Activated CD4-positive, alpha-beta T cell treated with anti-CD3 and anti-CD28 coated beads for 4 hours (primary cell): ENCODE results near the gene GALNT14.

Source experiments
- DNase-seq, 2 donors: peaks; one replicate each; pipeline ENCODE4 v3.0.0-alpha.2; 2020

Gene GALNT14

DNA sequence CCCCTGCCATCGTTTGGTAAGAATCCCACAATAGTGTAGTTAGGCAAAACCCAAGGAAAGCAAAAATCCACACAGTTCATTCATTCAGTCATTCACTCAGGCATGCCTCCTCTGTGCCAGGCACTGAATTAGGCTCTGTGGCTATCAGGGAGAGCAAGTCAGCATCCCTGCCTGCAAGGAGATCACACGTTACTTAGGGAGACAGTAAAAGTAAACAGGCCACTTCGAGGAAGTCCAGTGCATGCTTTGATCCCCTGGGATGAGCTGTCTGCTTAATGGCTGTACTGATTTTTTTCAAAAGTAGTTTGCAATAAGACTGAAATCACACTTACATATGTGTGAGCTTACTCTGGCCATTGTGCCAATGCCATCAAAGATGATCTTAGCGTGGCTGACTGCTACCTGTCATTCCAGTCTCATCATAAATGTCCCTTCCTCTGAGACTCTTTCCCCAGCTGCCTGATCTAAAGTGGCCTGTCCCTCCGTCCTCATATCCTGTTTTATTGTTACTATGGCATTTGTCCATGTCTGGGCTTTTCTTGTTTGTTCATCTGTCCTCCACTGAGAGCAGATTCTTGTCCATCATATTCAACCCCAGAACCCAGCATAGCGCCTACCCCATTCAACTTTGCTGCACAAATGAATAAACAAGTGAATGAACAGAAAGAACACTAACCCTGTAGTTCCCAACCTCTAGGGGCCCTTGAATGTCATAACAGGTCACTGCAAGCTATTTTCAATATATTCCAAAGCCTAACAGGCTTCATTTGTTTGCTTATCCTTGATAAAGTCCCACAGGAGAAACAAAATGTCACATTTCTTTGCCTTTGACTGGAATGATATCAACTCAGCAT lies 84.1 kb downstream of the GALNT14 start:
- no peak for DNase-seq

DNA sequence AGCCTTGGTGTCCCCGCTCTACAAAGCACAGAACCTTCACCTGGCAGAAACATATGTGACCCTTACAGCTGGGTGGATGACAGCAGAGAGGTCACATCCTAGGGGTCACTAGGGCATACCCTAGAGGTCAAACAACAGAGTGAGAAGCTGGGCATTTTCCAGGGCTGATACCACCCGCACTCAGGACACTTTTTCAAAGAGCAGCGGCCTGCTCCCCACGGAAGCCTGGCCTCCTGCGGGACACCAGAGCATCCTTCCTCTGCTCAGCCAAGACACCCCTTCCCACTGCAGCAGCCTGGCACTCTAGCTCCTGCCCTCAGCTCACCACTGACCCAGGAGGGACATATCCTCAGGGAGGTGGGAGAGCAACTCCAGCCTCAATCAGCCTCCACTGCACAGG lies 86.0 kb downstream of the GALNT14 start:
- no peak for DNase-seq

DNA sequence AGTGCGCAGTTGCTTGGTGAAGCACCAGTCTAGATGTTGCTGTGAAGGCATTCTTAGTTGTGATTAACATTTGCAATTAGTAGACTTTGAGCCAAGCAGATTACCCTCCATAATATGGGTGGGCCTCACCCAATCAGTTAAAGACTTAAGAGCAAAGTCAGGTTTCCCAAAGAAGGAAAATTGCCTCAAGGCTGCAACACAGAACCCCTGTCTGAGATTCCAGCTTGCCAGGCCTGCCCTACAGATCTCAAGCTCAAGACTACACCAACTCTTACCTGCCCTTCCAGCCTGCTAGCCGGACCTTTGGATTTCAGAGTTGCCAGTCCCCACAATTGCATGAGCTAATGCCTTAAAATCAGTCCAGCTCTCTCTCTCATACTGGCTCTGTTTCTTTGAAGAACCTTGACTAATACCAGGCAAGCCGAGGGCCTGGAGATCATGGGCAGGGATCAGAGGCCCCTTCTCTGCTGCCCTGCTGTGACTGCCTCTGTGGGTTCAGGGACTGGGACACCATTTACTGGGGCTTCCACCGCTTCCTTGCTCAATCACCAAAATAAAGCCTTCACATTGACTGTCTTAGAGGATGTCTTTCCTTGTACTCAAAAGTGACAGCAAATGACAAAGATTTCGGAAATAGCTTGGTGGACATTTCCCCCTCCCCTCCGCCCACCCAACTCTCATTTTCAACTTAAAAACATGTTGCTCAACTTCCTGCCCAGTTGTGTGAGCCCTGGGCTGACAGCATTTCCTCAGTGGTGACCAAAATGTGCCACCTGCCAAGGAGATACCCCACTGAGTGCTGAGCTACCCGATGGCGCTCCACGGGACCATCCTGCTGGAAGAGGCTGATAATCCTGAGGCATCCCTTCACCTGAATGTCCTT lies 86.7 kb downstream of the GALNT14 start:
- no peak for DNase-seq

DNA sequence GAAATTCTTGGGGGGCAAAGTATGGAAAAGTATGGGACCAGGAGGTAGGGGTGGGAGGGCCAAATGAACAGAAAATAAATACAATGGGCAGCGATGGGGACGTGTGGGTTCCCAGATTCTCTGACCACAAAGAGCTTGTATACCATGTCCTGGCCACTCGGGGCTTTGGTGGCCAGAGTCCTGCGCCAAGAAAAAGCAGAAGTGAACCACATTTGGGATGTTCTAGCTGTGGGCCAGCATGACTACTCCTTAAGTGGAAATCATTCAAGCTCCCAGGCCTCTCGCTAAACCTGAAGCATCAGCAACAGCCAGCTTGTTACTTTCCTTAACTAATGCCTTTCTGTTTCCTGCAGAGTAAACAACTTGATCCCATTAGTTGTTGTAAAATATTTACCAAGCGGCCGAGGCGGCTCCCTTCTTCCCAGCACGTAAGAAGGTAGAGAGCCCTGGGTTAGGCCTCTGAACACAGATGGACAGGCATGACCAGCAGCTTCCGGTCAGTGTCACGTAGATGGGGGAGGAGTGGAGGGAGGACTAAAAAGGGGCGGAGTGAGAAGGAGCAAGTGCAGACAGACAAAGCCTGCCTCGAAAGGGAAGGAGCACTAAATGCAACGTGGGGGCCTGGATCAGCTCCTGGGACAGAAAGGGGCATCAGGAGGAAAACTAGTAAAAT lies 88.2 kb downstream of the GALNT14 start:
- DNase-seq: no peak

DNA sequence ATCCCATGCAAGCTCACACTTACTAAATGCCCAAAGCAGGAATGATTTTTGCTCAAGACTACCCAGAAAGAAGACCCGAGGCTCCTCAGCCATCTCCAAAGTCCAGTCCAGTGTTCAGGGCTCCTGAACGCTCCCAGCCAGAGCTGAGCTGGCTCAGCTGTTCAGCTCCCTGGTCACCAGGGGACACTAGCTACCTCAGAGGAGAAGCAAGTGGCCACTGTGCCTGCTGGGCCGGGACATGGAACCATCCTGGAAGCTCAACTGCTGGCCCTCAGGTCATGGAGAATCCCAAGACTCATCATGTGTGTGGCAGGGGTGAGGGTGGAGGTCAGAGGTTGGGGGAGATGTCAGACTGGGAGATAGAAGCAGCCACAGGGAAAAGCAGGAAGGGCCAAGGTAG lies 89.0 kb downstream of the GALNT14 start:
- no peak for DNase-seq

DNA sequence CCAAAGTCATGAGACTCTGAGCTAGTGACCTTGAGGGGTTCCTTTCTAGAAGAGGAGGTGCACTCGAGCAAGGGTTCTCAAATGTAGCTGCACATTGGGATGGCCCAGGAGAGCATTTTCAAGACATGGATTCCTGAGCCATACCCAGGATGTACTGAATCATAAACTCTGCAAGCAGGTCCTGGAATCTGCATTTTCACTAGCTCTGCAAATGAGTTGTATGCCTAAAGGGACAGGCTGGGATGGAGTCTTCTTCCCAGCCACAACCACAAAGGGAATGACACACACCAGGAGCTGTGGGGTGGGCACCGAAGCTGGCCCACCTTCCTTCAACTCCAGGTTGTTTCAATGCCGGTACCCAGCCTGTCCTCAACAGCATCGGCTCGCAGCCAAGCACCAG lies 90.6 kb downstream of the GALNT14 start:
- no peak for DNase-seq

DNA sequence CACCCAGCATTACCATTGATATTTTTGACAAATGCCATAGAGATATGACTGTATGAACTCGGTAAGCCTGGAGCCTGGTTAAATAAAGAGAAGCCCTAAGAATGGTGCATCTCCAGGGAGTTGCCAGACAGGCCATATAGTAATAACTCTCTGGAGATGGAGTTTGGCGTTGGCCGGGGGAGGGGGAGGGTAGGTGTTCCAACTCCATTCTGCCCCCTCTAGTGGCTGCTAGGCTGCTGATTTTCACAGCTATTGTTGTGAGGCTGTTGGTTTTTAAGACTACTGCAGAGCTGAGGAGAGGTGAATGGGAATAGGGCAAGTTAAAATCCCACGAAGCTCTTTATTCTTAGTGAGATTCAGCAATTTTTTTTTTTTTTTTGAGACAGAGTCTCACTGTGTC lies 99.9 kb downstream of the GALNT14 start:
- DNase-seq: no peak

DNA sequence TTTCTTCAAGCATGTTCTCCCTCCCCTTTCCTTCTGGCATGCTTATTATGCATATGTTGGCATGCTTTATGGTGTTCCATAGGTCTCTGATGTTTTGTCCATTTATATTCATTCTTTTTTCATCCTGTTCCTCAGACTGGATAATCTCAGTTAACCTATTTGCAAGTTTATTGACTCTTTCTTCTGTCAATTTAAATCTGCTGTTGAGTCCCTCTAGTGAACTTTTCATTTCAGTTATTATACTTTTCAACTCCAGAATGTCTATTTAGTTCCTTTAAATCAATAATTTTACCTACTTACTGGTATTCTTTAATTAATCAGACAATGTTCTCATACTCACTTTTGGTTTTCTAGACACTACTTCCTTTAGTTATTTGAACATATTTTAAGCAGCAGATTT lies 101.2 kb downstream of the GALNT14 start:
- no peak for DNase-seq

DNA sequence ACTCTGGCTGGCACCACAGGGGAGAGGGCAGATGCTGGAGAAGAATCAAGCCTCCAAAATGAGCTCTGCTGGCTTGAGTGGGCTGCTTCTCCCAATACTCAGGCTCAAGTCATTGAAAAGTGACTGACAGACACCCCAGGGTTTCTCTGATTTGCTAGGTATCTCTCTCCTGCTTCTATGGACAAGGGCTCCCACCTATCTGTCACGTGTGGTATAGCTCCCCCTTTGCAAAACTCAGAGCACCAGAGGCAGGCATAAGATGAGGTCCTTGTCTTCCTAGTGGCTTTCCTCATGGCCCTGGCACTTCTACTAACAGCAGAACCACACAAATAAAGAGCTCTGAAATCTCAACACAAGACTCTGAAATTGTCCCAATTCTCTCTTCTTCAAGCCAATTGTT lies 105.2 kb downstream of the GALNT14 start:
- DNase-seq: no peak

DNA sequence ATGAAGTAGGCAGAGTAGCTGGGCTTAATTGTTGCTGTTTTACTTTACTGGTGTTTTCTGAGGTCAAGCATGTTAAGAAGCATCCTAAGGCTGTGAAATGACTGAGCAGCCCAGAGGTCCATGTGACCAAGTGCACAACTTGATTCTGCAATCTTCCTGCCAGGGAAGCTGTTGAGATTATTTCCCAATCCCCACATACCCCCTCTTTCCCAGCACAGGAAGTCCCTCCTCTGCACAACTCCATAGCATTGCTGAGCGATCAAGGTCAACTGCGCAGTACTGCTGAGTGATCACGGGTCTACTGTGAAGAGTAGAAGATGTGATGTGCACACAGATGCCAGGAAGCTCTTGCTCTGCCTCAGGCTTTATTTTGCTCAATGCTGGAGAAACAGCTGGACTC lies 105.8 kb downstream of the GALNT14 start:
- no peak for DNase-seq

DNA sequence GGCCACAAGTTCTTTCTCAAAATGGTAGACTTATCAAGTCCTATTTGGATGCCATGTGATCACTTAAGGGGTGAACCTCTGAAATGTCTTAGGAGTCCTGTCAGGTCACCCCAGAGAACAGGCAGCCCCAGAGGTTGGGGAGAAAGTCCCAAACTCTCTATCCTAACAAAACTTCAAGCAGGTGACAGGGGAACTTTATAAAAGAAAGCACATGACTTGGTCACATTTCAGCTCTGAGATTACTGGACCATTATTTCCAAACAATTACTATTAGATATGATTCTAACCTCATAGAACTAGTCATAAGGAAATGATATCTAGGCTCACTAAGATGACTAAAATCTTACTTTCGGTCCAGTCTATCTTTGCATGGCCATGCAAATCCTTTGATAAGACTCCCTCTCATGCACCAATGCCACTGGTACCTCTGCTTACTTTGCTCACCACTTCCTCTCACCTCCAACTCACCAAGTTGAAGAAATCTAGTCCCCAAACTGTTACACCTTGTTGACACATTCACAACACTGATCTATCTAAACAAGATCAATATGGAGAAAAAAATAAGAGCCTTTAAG lies 107.0 kb downstream of the GALNT14 start:
- no peak for DNase-seq

DNA sequence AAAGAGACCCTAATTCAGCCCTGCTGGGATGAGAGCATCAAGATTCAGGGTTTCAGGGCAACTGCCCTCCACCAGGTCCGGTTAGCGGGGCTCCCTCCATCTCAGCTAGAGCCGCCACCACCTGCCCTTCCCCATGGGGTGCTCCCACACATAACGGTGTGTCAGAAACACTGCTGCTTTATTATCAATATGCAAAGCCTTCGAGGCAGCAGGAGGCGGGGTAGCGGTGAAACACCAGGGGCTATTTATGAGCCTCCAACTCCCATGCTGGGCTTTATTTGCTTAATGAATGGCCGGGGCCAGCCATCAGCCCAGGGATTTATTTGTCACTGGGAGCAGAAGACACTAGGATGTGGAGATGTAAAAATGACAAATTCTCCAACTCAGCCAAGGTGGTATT lies 109.8 kb downstream of the GALNT14 start:
- no peak for DNase-seq

DNA sequence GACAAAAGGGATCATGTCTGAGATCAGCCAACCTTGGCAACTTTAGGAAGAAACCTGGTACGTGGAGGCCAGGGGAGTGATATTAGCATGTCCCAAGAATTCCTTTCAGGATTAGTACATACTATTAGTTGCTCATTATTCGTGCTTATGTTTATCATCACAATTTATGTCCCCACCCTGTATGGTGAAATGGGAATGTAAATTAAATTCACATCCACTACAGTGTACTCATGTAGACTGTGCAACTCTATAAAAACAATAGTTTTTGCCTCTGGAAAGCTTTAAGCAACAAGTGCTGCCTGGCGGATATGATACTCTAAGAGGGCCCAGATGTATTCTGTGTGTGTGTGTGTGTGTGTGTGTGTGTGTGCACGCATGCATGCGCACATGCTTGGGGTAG lies 110.7 kb downstream of the GALNT14 start:
- DNase-seq: no peak

DNA sequence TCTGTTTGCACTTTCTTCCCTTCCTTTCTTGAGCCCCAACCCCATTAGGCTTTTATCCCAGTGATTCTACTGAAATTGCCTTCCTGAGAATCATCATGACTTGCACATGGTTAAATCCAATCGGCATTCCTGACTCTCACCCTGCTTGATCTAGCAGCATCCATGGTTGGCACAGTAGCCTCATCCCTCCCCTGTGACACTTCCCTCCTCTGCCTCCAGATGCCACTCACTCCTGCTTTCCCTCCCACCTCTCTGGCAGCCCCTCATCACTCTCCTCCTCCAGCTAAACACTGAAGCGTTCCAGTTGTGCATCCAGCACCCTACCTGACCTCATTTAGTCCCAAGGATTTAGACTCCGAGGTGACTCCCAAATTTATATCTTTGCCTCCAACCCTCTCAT lies 114.7 kb downstream of the GALNT14 start:
- no peak for DNase-seq

DNA sequence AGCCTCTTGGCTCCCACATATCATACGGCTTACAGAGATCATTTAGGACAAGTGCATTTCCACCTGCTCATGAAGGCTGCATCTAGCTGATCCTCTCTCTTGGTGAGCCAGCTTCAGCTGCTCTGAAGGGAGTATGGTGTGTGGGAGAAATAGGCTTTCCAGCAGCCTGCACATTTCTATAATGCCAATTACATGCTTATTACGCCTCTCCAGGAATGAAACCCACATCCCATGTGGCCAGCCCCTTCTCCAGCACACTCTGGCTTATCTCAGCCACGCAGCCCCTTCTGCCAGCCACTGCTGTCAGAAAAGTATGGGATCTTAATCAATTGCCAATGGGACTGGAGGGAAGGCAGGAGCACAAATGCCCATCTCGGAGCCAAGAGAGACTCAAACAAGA lies 117.5 kb downstream of the GALNT14 start:
- no peak for DNase-seq

DNA sequence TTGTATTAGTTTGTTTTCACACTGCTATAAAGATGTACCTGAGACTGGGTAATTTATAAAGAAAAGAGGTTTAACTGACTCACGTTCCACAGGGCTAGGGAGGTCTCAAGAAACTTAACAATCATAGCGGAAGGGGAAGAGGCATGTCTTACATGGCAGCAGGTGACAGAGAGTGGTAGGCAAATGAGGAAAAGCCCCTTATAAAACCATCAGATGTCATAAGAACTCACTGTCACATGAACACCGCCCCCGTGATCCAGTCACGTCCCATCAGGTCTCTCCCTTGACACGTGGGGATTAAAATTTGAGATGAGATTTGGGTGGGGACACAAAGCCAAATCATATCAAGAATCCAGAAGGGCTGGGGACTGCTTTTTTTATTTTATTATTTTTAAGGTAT lies 120.0 kb downstream of the GALNT14 start:
- DNase-seq: no peak

DNA sequence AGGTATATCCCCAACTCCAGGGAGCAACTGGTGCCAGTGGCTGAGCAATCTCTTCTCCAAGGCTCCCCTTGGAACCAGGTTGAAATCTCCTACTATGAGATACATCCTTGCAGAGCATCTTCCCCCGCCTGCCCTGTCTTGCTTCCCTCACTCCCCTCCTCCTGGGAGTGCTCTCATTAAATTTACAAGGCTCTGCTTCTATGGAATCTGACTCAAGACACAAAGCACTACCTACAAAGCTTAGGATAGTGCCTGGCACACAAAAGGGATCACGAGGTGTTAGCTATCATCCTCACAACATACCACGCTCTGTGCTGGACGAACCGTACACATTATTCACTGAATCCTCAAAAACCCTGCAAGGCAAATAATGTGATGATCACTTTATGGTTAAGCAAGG lies 121.6 kb downstream of the GALNT14 start:
- DNase-seq: no peak

DNA sequence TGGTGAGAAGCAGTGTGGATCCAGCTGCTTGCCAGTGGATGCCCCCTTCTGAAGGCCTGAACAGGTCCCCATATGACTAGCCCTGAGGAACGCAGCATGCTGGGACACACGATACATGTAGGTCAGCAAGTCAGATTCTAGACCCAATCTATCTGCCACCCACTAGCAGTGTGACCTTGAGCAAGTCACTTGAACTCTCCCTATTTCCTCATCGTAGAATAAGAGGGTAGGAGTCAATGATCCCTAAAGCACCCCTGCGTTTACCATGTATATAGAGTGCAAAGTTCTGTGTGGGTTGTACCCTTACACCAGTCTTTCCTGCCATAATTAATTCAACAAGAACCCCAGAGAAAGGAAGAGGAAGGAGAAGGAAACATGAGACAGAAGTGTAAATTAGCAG lies 123.7 kb downstream of the GALNT14 start:
- DNase-seq: no peak

DNA sequence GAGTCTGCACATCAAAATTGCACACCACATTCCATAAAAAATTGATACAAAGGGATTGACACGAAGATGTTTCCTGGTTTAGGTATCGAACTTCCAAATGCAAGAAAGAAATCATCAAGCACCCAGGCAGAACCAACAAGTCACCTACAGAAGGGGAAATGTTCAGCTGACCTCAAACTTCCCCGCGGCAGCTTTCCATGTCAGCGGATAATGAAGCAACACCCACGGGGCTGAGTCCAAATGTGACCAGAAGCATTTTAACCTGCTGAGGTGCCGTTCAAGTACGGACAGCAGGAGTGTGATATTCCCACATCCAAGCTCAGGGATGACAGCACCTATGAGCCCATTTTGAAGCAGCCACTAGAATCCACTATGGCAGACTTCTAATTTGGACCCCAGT lies 124.9 kb downstream of the GALNT14 start:
- no peak for DNase-seq

DNA sequence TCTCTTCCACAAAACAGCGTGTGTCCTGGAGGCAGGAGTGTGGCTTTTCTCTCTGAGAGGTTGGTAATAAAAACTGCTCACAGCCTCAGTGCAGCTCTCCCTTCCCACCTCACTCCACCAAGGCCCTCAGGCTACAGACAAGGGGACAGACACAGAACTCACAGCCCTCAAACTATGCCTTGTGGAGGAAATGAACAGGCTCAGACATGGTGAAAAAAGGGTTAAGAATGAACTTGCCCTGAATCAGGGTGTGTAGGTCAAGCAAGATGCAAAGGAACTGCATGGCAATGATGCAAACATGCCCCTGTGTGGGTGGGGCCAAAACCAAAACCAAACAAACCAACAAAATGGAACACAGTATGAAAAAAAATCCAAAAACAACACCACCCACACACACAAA lies 125.8 kb downstream of the GALNT14 start:
- no peak for DNase-seq

DNA sequence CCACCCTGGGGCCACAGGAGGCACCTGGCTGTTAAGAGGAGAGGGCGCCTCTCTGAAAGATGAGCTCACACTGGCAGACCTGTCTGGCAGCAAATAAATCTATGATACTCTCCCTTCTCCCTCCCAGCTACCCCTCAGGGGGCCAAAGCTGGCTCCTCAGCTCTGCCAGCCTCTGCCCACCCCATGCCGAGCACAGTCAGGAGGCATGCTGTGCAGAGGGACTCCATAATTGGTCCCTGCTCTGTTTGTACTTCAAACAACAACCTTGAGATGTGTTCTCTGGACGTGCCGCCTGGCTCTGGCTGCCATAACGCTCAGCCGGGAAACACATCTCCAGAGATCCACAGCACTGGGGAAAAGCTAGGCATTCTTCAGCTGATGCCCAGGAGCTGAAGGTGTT lies 126.7 kb downstream of the GALNT14 start:
- no peak for DNase-seq

DNA sequence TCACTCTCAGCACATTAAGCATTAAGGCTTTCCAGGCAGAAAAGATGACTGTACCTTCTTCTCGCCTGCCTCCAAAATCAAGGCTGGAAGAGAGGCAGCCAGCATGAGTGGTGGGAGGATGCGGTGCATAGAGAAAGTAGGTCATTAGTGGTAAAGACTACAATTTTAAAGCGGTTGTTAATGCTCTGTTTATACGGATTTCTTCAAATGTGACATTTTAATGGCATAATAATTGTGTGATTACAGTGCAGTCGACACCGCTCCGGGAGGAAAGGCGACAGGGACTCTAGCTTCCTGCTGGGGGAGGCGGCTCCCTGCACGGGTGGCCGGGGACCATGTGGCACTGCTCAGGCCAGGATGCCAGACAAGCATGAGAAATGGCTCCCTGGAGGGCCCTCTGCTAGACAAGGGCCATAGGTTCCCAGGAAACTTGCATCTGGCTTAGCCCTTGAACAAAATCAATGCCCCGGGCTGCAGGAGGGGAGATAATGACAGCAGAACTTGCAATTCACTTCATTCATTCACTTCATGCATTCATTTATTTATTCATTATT lies 129.6 kb downstream of the GALNT14 start:
- DNase-seq: no peak

DNA sequence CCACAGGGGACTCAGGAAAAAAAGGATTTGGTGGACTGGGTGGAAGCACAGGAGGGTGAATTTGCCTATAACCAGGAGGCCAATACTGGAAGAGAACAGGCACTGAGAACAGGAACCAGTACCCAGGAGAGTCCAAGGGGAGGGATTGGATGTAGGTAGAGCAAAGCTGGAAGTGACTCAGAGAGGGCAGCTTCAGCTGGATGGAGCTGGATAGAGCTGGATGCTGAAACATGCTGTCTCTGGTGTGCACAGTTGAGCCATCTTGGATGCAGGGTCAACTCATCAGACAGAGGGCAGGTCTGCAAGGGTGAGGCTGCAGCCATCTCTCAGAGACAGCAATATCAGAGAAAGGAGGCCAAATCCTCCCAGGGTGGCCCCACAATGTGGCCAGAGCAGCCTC lies 134.0 kb downstream of the GALNT14 start:
- DNase-seq: no peak
